Spleen (tissue), 11 donors: ENCODE measurements around the gene LDHA. TPM values are rescaled to one million over a fixed set of nuclear protein-coding genes. Genes with fewer than 3 reads are reported as not detected.

Source experiments
- DNase-seq: peaks from one replicate; pipeline ENCODE4 v3.0.0-alpha.2; 2020
- H3K27ac ChIP-seq, 8 donors: fragments of 200-600 bp; sonication (generic) in 7 of 8; 1 replicate in 4 of 8; 2 replicates in 4 of 8; pipeline versions ENCODE4 v1.5.0 to v1.8.0; 2016 to 2021; ENCODE audit warnings: inconsistent platforms in 4 of 8, mild to moderate bottlenecking in 4 of 8, moderate library complexity in 1 of 8
- H3K27me3 ChIP-seq, 7 donors: fragments of 200-600 bp; sonication (generic) in 6 of 7; replicated peaks in 1 of 7; 1 replicate in 4 of 7; 2 replicates in 3 of 7; pipeline versions ENCODE4 v1.5.0 to v1.8.0; 2016 to 2021; ENCODE audit warnings: inconsistent platforms in 3 of 7, mild to moderate bottlenecking in 1 of 7
- H3K36me3 ChIP-seq, 6 donors: fragments of 200-600 bp; sonication (generic) in 5 of 6; 1 replicate in 4 of 6; 2 replicates in 2 of 6; pipeline versions ENCODE4 v1.5.0 to v1.8.0; 2016 to 2021; ENCODE audit warnings: inconsistent platforms in 2 of 6
- H3K4me1 ChIP-seq, 6 donors: fragments of 200-600 bp; sonication (generic) in 5 of 6; 1 replicate in 3 of 6; 2 replicates in 3 of 6; pipeline versions ENCODE4 v1.5.0 to v1.8.0; 2016 to 2021; ENCODE audit warnings: inconsistent platforms in 3 of 6
- H3K4me3 ChIP-seq, 8 donors: fragments of 200-600 bp; sonication (generic) in 7 of 8; 1 replicate in 4 of 8; 2 replicates in 4 of 8; pipeline versions ENCODE4 v1.5.0 to v1.8.0; 2016 to 2021; ENCODE audit warnings: inconsistent platforms in 4 of 8, mild to moderate bottlenecking in 4 of 8, moderate library complexity in 2 of 8
- H3K9me3 ChIP-seq, 8 donors: fragments of 200-600 bp; sonication (generic) in 7 of 8; 1 replicate in 4 of 8; 2 replicates in 4 of 8; pipeline versions ENCODE4 v1.5.0 to v1.8.0; 2016 to 2021; ENCODE audit warnings: inconsistent platforms in 4 of 8
- POLR2A ChIP-seq, 3 donors: fragments of 450-650 bp; IDR thresholded peaks; one replicate each; pipeline ENCODE4 v1.5.1; 2017; ENCODE audit warnings: antibody characterized with exemption in 3 of 3, mild to moderate bottlenecking in 1 of 3
- POLR2AphosphoS5 ChIP-seq, 3 donors: sonication (generic); formaldehyde crosslinking; IDR thresholded peaks; one replicate each; pipeline ENCODE4 v1.5.1; 2017; ENCODE audit warnings: antibody characterized with exemption in 3 of 3
- WGBS, 5 donors: extraction: QIAGEN DNeasy Blood & Tissue Kit in 3 of 5; methylation state at CpG; one replicate each; pipeline versions ENCODE4 v1.1.5 to v1.1.7; 2013 to 2018; 5-methylcytosine and 5-hydroxymethylcytosine counted together
- intact Hi-C: fragments of 100-400 bp; cut with DNase I; formaldehyde crosslinking; loops from one replicate; pipeline ENCODE4 v1.15.0; 2023; ENCODE audit warnings: low total_unique reads
- polyA plus RNA-seq, 3 donors: library from polyadenylated mRNA; stranded (reverse); fragments of 200-250 nt; gene quantifications; one replicate each; pipeline ENCODE4 v1.2.1, GENCODE V29; 2013
- total RNA-seq, 7 donors: library from RNA; depleted of rRNA in 3 of 7; stranded (reverse); fragments of >200 nt in 3 of 7; fragmentation: NEBNext Ultra II Directional in 4 of 7; extraction: Animal tissue kit (Norgen Biotek cat#: 25700) in 4 of 7; gene quantifications; one replicate each; pipeline versions ENCODE4 v1.1.0 to v1.2.1, GENCODE V29; 2016 to 2021
- TF ChIP-seq, protein P1 (sequence below), 11 experiments: fragments of 200-600 bp in 7 of 11; fragments of 450-650 bp in 4 of 11; sonication (generic) in 4 of 11; IDR thresholded peaks in 8 of 11; conservative IDR thresholded peaks in 3 of 11; 1 replicate in 7 of 11; 2 replicates in 4 of 11; pipeline versions ENCODE4 v1.4.0 to v1.8.0; 2016 to 2021; ENCODE audit warnings: antibody characterized with exemption in 11 of 11, inconsistent platforms in 4 of 11, mild to moderate bottlenecking in 1 of 11
- donor health status: healthy with polysubstance abuse.
- donor health status: DM: no; HTN: no; CAD: no; lungs with moderate emphysema.
- donor health status: DM: no; HTN: no; CAD: no.
- donor health status: Bipolar disorder and iron deficiency.
- donor health status: healthy.
- donor health status: DM: no; HTN: no; CAD: no.
- donor health status: DM: yes; HTN: yes; CAD: no.

Gene LDHA
- total and polyA plus RNA-seq, 10 donors, result 139 to 415 (median 257) TPM

DNA sequence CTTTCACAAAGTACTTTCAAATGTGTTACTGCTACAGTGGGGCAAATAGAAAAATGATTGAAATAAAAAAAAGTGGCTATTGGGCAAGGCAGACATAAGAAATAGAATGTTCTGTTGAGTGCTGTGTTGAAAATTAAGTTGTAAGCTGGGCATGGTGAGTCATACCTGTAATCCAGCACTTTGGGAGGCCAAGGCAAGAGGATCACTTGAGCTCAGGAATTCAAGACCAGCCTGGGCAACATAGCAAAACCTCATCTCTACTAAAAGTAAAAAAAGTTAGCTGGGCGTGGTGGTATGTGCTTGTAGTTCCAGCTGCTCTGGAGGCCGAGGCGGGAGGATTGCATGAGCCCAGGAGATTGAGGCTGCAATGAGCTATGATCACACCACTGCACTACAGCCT is 26.9 kb upstream of the LDHA start:
- DNase-seq, result no peak
- Histone ChIP-seq H3K4me1 (peaks cover 0 to 15% (median 0%) of the 10 kb centered on the region in 6 donors), H3K9me3 (no peaks in the 10 kb centered on the region), H3K4me3 (no peak overlapping the region), H3K36me3 (peaks cover 0 to 71% (median 52%) of the 10 kb centered on the region in 6 donors), H3K27ac (no peak overlapping the region), H3K27me3 (no peaks in the 10 kb centered on the region)
- TF ChIP-seq POLR2AphosphoS5 (IDR thresholded peaks at IDR 0.05) (no peak), POLR2A (IDR thresholded peaks at IDR 0.05) (no peak)
- TF ChIP-seq, protein P1, sequence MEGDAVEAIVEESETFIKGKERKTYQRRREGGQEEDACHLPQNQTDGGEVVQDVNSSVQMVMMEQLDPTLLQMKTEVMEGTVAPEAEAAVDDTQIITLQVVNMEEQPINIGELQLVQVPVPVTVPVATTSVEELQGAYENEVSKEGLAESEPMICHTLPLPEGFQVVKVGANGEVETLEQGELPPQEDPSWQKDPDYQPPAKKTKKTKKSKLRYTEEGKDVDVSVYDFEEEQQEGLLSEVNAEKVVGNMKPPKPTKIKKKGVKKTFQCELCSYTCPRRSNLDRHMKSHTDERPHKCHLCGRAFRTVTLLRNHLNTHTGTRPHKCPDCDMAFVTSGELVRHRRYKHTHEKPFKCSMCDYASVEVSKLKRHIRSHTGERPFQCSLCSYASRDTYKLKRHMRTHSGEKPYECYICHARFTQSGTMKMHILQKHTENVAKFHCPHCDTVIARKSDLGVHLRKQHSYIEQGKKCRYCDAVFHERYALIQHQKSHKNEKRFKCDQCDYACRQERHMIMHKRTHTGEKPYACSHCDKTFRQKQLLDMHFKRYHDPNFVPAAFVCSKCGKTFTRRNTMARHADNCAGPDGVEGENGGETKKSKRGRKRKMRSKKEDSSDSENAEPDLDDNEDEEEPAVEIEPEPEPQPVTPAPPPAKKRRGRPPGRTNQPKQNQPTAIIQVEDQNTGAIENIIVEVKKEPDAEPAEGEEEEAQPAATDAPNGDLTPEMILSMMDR (IDR thresholded peaks at IDR 0.05 in 8 of 11, conservative IDR thresholded peaks at IDR 0.05 in 3 of 11), result no peak
- 90 to 97% (median 92%) methylated on average over 3 of the region's 3 CpGs for WGBS, 5 donors
- intact Hi-C loops, result no loop called here

DNA sequence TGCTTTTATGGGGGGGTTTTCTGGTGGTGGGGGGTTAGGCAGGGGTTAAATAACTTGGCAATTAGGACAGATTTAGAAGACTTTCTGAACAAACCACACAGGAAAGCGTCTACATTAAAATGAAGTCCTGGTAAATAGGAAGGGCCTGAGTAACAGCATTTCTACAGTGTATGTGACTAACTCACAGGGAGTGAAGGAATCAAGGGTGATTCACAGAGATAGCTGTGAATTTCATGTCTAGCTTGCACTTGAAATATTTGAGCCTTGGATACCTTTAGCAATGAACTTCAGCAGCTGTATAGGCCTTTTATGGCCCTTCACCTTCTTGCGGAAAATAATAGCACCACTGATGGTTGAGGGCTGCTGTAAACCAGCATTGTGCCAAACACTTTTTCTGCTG is 26.1 kb upstream of the LDHA start:
- no peak overlapping the region for H3K27ac ChIP-seq
- no peak for DNase-seq
- H3K9me3 ChIP-seq, result no peaks in the 10 kb centered on the region
- intact Hi-C loops, result no loop called here
- no peak overlapping the region for H3K4me3 ChIP-seq
- WGBS, 5 donors, result 66 to 72% (median 69%) methylated on average over 2 of the region's 2 CpGs
- TF ChIP-seq POLR2A (IDR thresholded peaks at IDR 0.05) (no peak), POLR2AphosphoS5 (IDR thresholded peaks at IDR 0.05) (no peak)
- no peaks in the 10 kb centered on the region for H3K27me3 ChIP-seq
- peaks cover 0 to 63% (median 44%) of the 10 kb centered on the region in 6 donors for H3K36me3 ChIP-seq
- peaks cover 0 to 15% (median 0%) of the 10 kb centered on the region in 6 donors for H3K4me1 ChIP-seq

DNA sequence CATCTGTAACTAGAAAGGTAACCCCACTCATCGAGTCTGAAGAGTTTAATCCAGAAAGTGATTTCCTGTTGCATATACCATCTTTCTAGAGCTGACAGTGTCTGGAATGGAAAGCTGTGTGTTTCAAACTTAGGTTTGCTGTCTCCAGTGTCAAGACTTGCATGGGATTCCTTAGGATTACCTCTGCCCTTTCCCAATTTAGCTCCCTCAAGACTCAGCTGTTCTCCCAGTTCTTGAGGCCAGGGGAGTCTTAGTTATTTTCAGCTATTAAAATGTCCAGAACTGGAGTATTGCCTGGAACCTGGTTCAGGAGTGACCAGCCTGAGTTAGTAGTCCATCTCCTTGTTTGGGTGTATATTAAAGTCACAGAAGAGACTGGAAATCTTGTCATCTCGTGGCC is 25.0 kb upstream of the LDHA start:
- Histone ChIP-seq H3K4me1 (peaks cover 0 to 15% (median 0%) of the 10 kb centered on the region in 6 donors), H3K9me3 (no peaks in the 10 kb centered on the region), H3K27me3 (no peaks in the 10 kb centered on the region), H3K36me3 (peaks cover 0 to 51% (median 32%) of the 10 kb centered on the region in 6 donors), H3K27ac (no peak overlapping the region), H3K4me3 (no peak overlapping the region)
- 56 to 74% (median 67%) methylated on average over 2 of the region's 2 CpGs for WGBS, 5 donors
- intact Hi-C loops, result no loop called here
- TF ChIP-seq, protein P1 (IDR thresholded peaks at IDR 0.05 in 8 of 11, conservative IDR thresholded peaks at IDR 0.05 in 3 of 11), result no peak
- TF ChIP-seq POLR2A (IDR thresholded peaks at IDR 0.05) (no peak), POLR2AphosphoS5 (IDR thresholded peaks at IDR 0.05) (no peak)
- no peak for DNase-seq

DNA sequence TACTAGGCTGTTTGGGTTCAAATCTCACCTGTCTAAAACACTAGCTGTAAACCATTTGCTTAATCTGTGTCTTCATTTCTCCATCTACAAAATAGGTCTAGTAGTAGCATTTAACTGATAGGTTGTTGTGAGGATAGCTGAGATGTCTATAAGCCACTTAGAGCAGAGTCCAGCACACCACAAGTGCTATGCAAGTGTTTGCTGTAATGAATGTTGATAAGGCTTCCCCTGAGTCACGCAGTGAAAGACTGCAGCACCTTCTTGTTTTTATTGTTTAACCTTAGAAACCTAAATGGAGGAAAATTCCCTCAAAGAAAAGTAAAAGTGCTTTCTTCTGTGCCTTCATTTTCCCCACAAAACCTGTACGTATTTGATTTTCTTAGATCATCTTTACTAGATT is 23.1 kb upstream of the LDHA start:
- no peaks in the 10 kb centered on the region for H3K27me3 ChIP-seq
- intact Hi-C loops, result no loop called here
- H3K27ac ChIP-seq, result no peak overlapping the region
- H3K4me3 ChIP-seq, result no peak overlapping the region
- H3K4me1 ChIP-seq, result peaks cover 0 to 6% (median 0%) of the 10 kb centered on the region in 6 donors
- no peaks in the 10 kb centered on the region for H3K9me3 ChIP-seq
- TF ChIP-seq, protein P1 (IDR thresholded peaks at IDR 0.05 in 8 of 11, conservative IDR thresholded peaks at IDR 0.05 in 3 of 11), result no peak
- TF ChIP-seq POLR2AphosphoS5 (IDR thresholded peaks at IDR 0.05) (no peak), POLR2A (IDR thresholded peaks at IDR 0.05) (no peak)
- DNase-seq, result no peak
- H3K36me3 ChIP-seq, result peaks cover 0 to 32% (median 14%) of the 10 kb centered on the region in 6 donors
- WGBS, 5 donors, result 92 to 96% (median 94%) methylated on average over 2 of the region's 2 CpGs

DNA sequence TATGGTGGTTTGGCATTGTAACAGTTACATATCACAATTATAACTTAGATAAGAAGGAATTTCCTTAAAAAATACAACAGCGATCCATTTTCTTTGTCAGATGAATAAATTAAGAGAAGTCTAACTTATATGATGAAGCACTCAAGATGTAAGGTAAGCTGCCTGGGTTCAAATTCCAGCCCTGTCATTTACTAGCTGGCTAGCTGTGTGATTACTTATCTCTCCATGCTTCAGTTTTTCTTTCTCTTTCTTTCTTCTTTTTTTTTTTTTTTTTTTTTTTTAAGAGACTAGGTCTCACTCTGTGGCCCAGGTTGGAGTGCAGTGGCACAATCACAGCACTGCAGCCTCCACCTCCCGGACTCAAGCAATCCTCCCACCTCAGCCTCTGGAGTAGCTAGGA is 22.2 kb upstream of the LDHA start:
- peaks cover 0 to 23% (median 4%) of the 10 kb centered on the region in 6 donors for H3K36me3 ChIP-seq
- no peaks in the 10 kb centered on the region for H3K27me3 ChIP-seq
- no peaks in the 10 kb centered on the region for H3K9me3 ChIP-seq
- TF ChIP-seq POLR2A (IDR thresholded peaks at IDR 0.05), result no peak
- TF ChIP-seq, protein P1 (IDR thresholded peaks at IDR 0.05 in 8 of 11, conservative IDR thresholded peaks at IDR 0.05 in 3 of 11), result no peak
- no peak for TF ChIP-seq POLR2AphosphoS5 (IDR thresholded peaks at IDR 0.05)
- H3K4me3 ChIP-seq, result no peak overlapping the region
- DNase-seq, result no peak
- H3K4me1 ChIP-seq, result no peaks in the 10 kb centered on the region
- WGBS, 5 donors, result 80 to 94% (median 86%) methylated on average over 2 of the region's 2 CpGs
- H3K27ac ChIP-seq, result no peak overlapping the region
- intact Hi-C loops, result no loop called here
